Measurements from ENCODE around the gene UBE2V1.

DNA sequence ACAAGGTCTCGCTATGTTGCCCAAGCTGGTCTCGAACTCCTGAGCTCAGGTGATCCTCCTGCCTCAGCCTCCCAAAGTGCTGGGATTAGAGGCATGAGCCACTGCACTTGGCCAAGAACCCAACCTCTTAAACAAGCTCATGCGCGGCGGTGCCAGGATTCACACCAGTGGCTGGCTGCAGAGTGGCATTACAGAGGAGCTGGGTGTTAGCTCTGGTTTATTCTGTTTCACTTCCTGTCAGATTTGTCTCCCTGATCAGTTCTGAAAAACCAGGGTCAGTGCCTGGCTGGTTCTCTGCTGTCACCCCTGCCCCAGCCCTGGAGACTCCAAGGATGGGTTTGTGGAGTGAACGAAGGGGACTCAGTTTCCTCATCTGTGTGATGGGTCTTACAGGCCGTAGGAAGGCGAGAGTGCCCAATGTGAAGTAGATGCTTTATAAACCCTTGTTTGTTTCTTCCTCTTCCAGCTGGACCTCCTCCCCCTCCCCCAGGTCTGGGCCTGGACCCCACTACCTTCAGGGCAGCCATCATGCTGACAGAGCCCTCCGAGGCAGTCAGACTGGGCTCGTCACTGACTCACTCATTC is 63.4 kb downstream of the UBE2V1 start:
- TF ChIP-seq, protein P1, sequence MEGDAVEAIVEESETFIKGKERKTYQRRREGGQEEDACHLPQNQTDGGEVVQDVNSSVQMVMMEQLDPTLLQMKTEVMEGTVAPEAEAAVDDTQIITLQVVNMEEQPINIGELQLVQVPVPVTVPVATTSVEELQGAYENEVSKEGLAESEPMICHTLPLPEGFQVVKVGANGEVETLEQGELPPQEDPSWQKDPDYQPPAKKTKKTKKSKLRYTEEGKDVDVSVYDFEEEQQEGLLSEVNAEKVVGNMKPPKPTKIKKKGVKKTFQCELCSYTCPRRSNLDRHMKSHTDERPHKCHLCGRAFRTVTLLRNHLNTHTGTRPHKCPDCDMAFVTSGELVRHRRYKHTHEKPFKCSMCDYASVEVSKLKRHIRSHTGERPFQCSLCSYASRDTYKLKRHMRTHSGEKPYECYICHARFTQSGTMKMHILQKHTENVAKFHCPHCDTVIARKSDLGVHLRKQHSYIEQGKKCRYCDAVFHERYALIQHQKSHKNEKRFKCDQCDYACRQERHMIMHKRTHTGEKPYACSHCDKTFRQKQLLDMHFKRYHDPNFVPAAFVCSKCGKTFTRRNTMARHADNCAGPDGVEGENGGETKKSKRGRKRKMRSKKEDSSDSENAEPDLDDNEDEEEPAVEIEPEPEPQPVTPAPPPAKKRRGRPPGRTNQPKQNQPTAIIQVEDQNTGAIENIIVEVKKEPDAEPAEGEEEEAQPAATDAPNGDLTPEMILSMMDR (conservative IDR thresholded peaks at IDR 0.05; ENCODE audit: low read depth, low read length), result no peak
- no peak for TF ChIP-seq EZH2 (IDR thresholded peaks at IDR 0.05; ENCODE audit: borderline replicate concordance, low read depth, low read length, poor library complexity, severe bottlenecking)
